ENCODE results near the gene ESPNL.

The ESPNL gene

GRCh38 chr2:238174291-238174690 is 74.2 kb downstream of the ESPNL start:
- no peak for DNase-seq

- DNase-seq = peak; percentile 44
These were observed 74.6 kb downstream of the ESPNL start for GRCh38 chr2:238174701-238175100.

- DNase-seq = no peak
These were observed 76.5 kb downstream of the ESPNL start for GRCh38 chr2:238176613-238177012.

GRCh38 chr2:238180554-238180953 is 80.4 kb downstream of the ESPNL start:
- no peak for DNase-seq

- DNase-seq = no peak
These were observed 82.2 kb downstream of the ESPNL start for GRCh38 chr2:238182362-238182761.

Data from NCI-H345 (cell line).